Duodenal mucosa (tissue), 2 donors: ENCODE measurements around the gene TLDC2.
"Not testable (repeated sequence)": the region's sequence is repeated elsewhere in the genome, so short reads cannot be mapped to it uniquely, and the experiment has no call there.

Source experiments
- H3K27ac ChIP-seq: one replicate; pipeline ENCODE4 v1.7.0; 2013; ENCODE audit warnings: low read depth, low read length
- H3K27me3 ChIP-seq, 2 donors: one replicate each; pipeline ENCODE4 v1.7.0; 2013; ENCODE audit warnings: low read length in 2 of 2, control low read depth in 1 of 2; ENCODE audit not compliant: insufficient read depth in 2 of 2, control insufficient read depth in 1 of 2
- H3K36me3 ChIP-seq, 2 donors: one replicate each; pipeline ENCODE4 v1.7.0; 2013; ENCODE audit warnings: low read length in 2 of 2, control low read depth in 1 of 2; ENCODE audit not compliant: insufficient read depth in 2 of 2, control insufficient read depth in 1 of 2
- H3K4me1 ChIP-seq, 2 donors: one replicate each; pipeline ENCODE4 v1.7.0; 2013; ENCODE audit warnings: low read length in 2 of 2, control low read depth in 1 of 2; ENCODE audit not compliant: insufficient read depth in 2 of 2, control insufficient read depth in 1 of 2
- H3K4me3 ChIP-seq, 2 donors: one replicate each; pipeline ENCODE4 v1.7.0; 2013; ENCODE audit warnings: low read length in 2 of 2, low read depth in 1 of 2
- H3K9ac ChIP-seq, 2 donors: one replicate each; pipeline ENCODE4 v1.7.0; 2013; ENCODE audit warnings: low read length in 2 of 2, low read depth in 1 of 2
- H3K9me3 ChIP-seq, 2 donors: one replicate each; pipeline ENCODE4 v1.7.0; 2013; ENCODE audit warnings: low read length in 2 of 2, control low read depth in 1 of 2; ENCODE audit not compliant: control insufficient read depth in 1 of 2

The TLDC2 gene

DNA sequence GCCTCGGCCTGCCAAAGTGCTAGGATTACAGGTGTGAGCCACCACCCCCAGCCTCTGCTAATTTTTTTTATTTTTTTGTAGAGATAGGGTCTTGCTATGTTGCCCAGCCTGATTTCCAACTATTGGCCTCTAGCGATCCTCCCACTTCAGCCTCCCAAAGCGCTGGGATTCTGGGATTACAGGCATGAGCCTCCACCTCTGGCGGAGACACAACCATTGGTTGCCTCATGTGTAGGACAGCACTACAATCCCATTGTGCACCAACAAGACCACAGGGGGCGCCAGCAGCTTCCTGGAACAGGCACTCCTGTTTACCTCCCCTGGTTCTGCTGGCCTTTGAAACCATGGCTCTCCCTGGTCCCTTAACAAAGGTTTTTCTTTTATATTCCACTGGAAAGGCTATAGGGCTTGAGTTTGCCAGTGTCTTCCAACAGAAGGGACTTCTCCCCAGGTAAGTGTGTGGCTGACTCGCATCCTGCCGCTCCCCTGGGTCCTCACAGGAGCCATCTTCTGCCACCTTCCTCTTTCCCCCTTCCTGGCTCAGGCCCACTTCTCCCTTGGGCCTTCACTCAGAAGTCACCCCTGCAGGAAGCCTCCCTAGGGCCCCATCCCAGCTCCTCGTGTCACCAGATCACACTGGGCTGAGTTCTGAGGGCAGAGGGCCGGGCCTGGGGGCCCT is 39.2 kb upstream of the TLDC2 start:
- Histone ChIP-seq H3K36me3 (no peaks in the 10 kb centered on the region), H3K9ac (no peak overlapping the region), H3K4me3 (no peak overlapping the region), H3K27ac (no peak overlapping the region), H3K9me3 (no peaks in the 10 kb centered on the region), H3K4me1 (peaks cover 18 to 20% of the 10 kb centered on the region in 2 donors), H3K27me3 (no peaks in the 10 kb centered on the region)

DNA sequence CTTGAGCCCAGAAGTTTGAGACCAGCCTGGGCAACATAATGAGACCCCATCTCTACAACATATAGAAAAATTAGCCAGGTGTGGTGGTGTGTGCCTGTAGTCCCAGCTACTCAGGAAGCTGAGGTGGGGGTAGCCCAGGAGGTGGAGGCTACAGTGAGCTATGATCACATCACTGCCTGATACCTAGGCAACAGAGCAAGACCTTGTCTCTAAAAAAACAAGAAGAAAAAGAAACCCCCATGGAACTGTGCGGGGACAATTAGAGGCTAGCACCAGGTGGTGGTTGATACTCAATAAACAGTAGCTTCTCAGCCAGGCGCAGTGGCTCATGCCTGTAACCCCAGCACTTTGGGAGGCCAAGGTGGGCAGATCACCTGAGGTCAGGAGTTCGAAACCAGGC is 37.6 kb upstream of the TLDC2 start:
- not testable (repeated sequence) for H3K9me3 ChIP-seq, H3K9ac ChIP-seq, H3K36me3 ChIP-seq, H3K4me3 ChIP-seq, H3K27me3 ChIP-seq, H3K27ac ChIP-seq
- H3K4me1 ChIP-seq: peaks cover 15 to 21% of the 10 kb centered on the region in 2 donors

- no peak overlapping the region for H3K4me3 ChIP-seq
- no peaks in the 10 kb centered on the region for H3K36me3 ChIP-seq
- no peak overlapping the region for H3K27ac ChIP-seq
- no peak overlapping the region for H3K9ac ChIP-seq
- no peaks in the 10 kb centered on the region for H3K27me3 ChIP-seq
- peaks cover 20 to 24% of the 10 kb centered on the region in 2 donors for H3K4me1 ChIP-seq
- H3K9me3 ChIP-seq: no peaks in the 10 kb centered on the region
These were observed 36.8 kb upstream of the TLDC2 start for GRCh38 chr20:36839150-36839549.

DNA sequence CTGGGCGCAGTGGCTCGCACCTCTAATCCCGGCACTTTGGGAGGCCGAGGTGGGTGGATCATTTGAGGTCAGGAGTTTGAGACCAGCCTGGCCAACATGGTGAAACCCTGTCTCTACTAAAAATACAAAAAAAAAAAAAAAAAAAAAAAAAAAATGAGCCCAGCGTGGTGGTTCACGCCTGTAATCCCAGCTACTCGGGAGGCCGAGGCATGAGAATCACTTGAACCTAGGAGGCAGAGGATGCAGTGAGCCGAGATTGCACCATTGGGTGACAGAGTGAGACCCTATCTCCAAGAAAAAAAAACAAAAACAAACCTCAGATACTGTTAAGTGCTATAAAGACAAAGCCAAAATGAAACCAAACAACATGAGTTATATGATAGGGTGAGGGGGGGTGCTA is 34.9 kb upstream of the TLDC2 start:
- not testable (repeated sequence) for H3K9ac ChIP-seq, H3K27ac ChIP-seq

GRCh38 chr20:36845288-36845971 is 30.5 kb upstream of the TLDC2 start:
- no peak overlapping the region for H3K9ac ChIP-seq

More for the DNA sequence above, 34.9 kb upstream of the TLDC2 start:
- not testable (repeated sequence) for H3K36me3 ChIP-seq, H3K4me3 ChIP-seq, H3K27me3 ChIP-seq, H3K9me3 ChIP-seq
- H3K4me1 ChIP-seq: peaks cover 16 to 21% of the 10 kb centered on the region in 2 donors

GRCh38 chr20:36847009-36847709 is 28.8 kb upstream of the TLDC2 start:
- Histone ChIP-seq H3K4me3 (no peak overlapping the region), H3K27me3 (no peaks in the 10 kb centered on the region), H3K9me3 (peaks cover 0 to 2% of the 10 kb centered on the region in 2 donors), H3K9ac (no peak overlapping the region), H3K4me1 (peaks cover 15 to 25% of the 10 kb centered on the region in 2 donors), H3K27ac (no peak overlapping the region), H3K36me3 (no peaks in the 10 kb centered on the region)

More at GRCh38 chr20:36845288-36845971, 30.5 kb upstream of the TLDC2 start:
- no peaks in the 10 kb centered on the region for H3K9me3 ChIP-seq
- H3K4me1 ChIP-seq: peaks cover 15 to 24% of the 10 kb centered on the region in 2 donors
- H3K4me3 ChIP-seq: no peak overlapping the region
- H3K36me3 ChIP-seq: no peaks in the 10 kb centered on the region
- H3K27ac ChIP-seq: no peak overlapping the region
- no peaks in the 10 kb centered on the region for H3K27me3 ChIP-seq

- no peak overlapping the region for H3K9ac ChIP-seq
- H3K27me3 ChIP-seq: no peaks in the 10 kb centered on the region
- H3K9me3 ChIP-seq: peaks cover 0 to 2% of the 10 kb centered on the region in 2 donors
- H3K4me1 ChIP-seq: peaks cover 15 to 29% of the 10 kb centered on the region in 2 donors
- peak overlapping the region; percentile 59 for H3K27ac ChIP-seq
- no peak overlapping the region for H3K4me3 ChIP-seq
- H3K36me3 ChIP-seq: no peaks in the 10 kb centered on the region
These were observed 28.3 kb upstream of the TLDC2 start for GRCh38 chr20:36847710-36848040.

- H3K9ac ChIP-seq: no peak overlapping the region
- peaks cover 10 to 25% of the 10 kb centered on the region in 2 donors for H3K4me1 ChIP-seq
- peak overlapping the region; percentile 59 for H3K27ac ChIP-seq
These were observed 27.8 kb upstream of the TLDC2 start for GRCh38 chr20:36848078-36848660.

DNA sequence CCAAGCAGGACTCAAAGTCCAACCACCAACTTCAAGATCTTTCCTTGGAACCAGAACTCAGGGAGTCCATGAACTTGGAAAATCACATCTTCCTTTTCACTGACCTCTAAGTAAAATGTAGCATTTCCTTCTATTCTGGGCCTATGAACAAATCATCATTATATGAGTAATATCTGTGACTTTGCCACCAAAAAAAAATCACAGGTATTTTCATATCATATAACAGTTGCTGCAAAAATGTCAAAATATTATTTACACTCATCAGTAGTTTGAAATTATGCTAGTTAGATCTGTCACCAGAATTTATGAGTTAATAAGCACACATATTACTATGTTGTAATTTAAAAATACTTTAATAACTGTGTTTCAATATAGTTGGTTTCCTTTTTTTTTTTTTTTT is 27.3 kb upstream of the TLDC2 start:
- Histone ChIP-seq H3K27ac (peak overlapping the region; percentile 41), H3K9ac (no peak overlapping the region), H3K27me3 (no peaks in the 10 kb centered on the region), H3K4me3 (no peak overlapping the region), H3K36me3 (no peaks in the 10 kb centered on the region), H3K4me1 (peaks cover 5 to 20% of the 10 kb centered on the region in 2 donors), H3K9me3 (peaks cover 0 to 2% of the 10 kb centered on the region in 2 donors)

More at GRCh38 chr20:36848078-36848660, 27.8 kb upstream of the TLDC2 start:
- no peaks in the 10 kb centered on the region for H3K27me3 ChIP-seq
- no peaks in the 10 kb centered on the region for H3K36me3 ChIP-seq
- H3K9me3 ChIP-seq: peaks cover 0 to 2% of the 10 kb centered on the region in 2 donors
- no peak overlapping the region for H3K4me3 ChIP-seq
